MM.1S (cell line): Measurements from ENCODE around the gene LRRK1.

Source experiments
- DNase-seq: peaks from one replicate; pipeline ENCODE4 v3.0.0-alpha.2; 2015
- H2AFZ ChIP-seq: fragments of 300-600 bp; sonication (generic); 2 replicates; pipeline ENCODE4 v1.6.0; 2016; ENCODE audit warnings: antibody characterized with exemption, low read length
- H3F3A ChIP-seq: fragments of 300-600 bp; sonication (generic); 2 replicates; pipeline ENCODE4 v1.6.1; 2016; ENCODE audit warnings: mild to moderate bottlenecking, antibody characterized with exemption, low read length, moderate library complexity, mixed read lengths; ENCODE audit not compliant: insufficient read depth
- H3K27ac ChIP-seq: fragments of 300-600 bp; sonication (generic); 2 replicates; pipeline ENCODE4 v1.5.1; 2016; ENCODE audit warnings: mild to moderate bottlenecking, low read length
- H3K27me3 ChIP-seq: fragments of 300-600 bp; sonication (generic); replicated peaks from 2 replicates; pipeline ENCODE4 v1.6.0; 2016; ENCODE audit warnings: low read length; ENCODE audit not compliant: insufficient read depth
- H3K36me3 ChIP-seq: fragments of 300-600 bp; sonication (generic); replicated peaks from 2 replicates; pipeline ENCODE4 v1.6.1; 2016; ENCODE audit warnings: mild to moderate bottlenecking, low read length, mixed read lengths; ENCODE audit not compliant: insufficient read depth
- H3K4me1 ChIP-seq: fragments of 300-600 bp; sonication (generic); 2 replicates; pipeline ENCODE4 v1.6.1; 2016; ENCODE audit warnings: low read length, mixed read lengths
- H3K4me2 ChIP-seq: fragments of 300-600 bp; sonication (generic); 2 replicates; pipeline ENCODE4 v1.6.0; 2016; ENCODE audit warnings: low read depth, low read length
- H3K4me3 ChIP-seq: fragments of 300-600 bp; sonication (generic); 2 replicates; pipeline ENCODE4 v1.5.1; 2016; ENCODE audit warnings: low read length, mixed read lengths
- H3K79me2 ChIP-seq: fragments of 300-600 bp; sonication (generic); 2 replicates; pipeline ENCODE4 v1.6.1; 2016; ENCODE audit warnings: mixed run types, low read length, mixed read lengths
- H3K9ac ChIP-seq: fragments of 300-600 bp; sonication (generic); 2 replicates; pipeline ENCODE4 v1.6.1; 2016; ENCODE audit warnings: low read length, mixed read lengths
- H3K9me2 ChIP-seq: fragments of 300-600 bp; sonication (generic); replicated peaks from 2 replicates; pipeline ENCODE4 v1.6.1; 2016; ENCODE audit warnings: mild to moderate bottlenecking, low read length, mixed read lengths; ENCODE audit not compliant: insufficient read depth
- H3K9me3 ChIP-seq: fragments of 300-600 bp; sonication (generic); replicated peaks from 2 replicates; pipeline ENCODE4 v1.6.1; 2016; ENCODE audit warnings: mild to moderate bottlenecking, low read length, mixed read lengths; ENCODE audit not compliant: insufficient read depth
- H4K20me1 ChIP-seq: fragments of 300-600 bp; sonication (generic); 2 replicates; pipeline ENCODE4 v1.6.1; 2016; ENCODE audit warnings: mild to moderate bottlenecking, low read length, moderate library complexity, mixed read lengths; ENCODE audit not compliant: insufficient read depth
- EZH2 ChIP-seq: fragments of 300-600 bp; sonication (generic); optimal IDR thresholded peaks from 2 replicates; pipeline ENCODE3; 2017; ENCODE audit warnings: low read depth, mild to moderate bottlenecking, antibody characterized with exemption, low read length, mixed read lengths
- EZH2phosphoT487 ChIP-seq: fragments of 300-600 bp; sonication (generic); IDR thresholded peaks from 2 replicates; pipeline ENCODE4 v1.6.1; 2018; ENCODE audit warnings: antibody characterized with exemption, low read length
- TF ChIP-seq, protein P1 (sequence below): fragments of 300-600 bp; sonication (generic); IDR thresholded peaks from 2 replicates; pipeline ENCODE4 v1.5.1; 2016; ENCODE audit warnings: antibody characterized with exemption, low read length, mixed read lengths

The LRRK1 gene

DNA sequence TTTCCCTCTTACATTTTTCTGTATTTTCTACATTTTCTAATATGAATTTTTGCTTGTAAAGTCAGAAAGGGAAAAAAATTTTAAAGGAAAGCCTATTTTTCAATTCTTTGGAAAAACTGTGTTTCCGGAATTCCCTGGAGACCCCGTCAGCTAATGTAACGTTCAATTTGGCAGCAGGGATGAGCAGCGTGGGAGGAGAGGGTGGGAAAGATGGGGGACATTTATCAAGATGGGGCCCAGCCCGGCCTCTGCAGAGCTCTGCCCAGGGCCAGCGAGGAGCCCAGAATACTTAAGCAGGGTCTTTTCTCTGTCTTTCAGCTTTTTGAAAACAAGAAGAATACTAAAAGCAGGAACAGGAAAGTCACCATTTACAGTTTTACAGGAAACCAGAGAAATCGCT lies 129.0 kb downstream of the LRRK1 start:
- DNase-seq = no peak
- Histone ChIP-seq H3K9me3 (no peaks in the 10 kb centered on the region), H3K4me1 (no peaks in the 10 kb centered on the region), H3K4me2 (no peak overlapping the region), H3K36me3 (no peaks in the 10 kb centered on the region), H3K9ac (no peak overlapping the region), H2AFZ (no peak overlapping the region), H3K4me3 (no peak overlapping the region), H3K27ac (no peak overlapping the region), H4K20me1 (no peaks in the 10 kb centered on the region), H3K9me2 (no peaks in the 10 kb centered on the region), H3F3A (no peaks in the 10 kb centered on the region), H3K79me2 (no peaks in the 10 kb centered on the region), H3K27me3 (no peaks in the 10 kb centered on the region)
- TF ChIP-seq EZH2phosphoT487 (no peak), EZH2 (no peak)
- TF ChIP-seq, protein P1, sequence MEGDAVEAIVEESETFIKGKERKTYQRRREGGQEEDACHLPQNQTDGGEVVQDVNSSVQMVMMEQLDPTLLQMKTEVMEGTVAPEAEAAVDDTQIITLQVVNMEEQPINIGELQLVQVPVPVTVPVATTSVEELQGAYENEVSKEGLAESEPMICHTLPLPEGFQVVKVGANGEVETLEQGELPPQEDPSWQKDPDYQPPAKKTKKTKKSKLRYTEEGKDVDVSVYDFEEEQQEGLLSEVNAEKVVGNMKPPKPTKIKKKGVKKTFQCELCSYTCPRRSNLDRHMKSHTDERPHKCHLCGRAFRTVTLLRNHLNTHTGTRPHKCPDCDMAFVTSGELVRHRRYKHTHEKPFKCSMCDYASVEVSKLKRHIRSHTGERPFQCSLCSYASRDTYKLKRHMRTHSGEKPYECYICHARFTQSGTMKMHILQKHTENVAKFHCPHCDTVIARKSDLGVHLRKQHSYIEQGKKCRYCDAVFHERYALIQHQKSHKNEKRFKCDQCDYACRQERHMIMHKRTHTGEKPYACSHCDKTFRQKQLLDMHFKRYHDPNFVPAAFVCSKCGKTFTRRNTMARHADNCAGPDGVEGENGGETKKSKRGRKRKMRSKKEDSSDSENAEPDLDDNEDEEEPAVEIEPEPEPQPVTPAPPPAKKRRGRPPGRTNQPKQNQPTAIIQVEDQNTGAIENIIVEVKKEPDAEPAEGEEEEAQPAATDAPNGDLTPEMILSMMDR = no peak

DNA sequence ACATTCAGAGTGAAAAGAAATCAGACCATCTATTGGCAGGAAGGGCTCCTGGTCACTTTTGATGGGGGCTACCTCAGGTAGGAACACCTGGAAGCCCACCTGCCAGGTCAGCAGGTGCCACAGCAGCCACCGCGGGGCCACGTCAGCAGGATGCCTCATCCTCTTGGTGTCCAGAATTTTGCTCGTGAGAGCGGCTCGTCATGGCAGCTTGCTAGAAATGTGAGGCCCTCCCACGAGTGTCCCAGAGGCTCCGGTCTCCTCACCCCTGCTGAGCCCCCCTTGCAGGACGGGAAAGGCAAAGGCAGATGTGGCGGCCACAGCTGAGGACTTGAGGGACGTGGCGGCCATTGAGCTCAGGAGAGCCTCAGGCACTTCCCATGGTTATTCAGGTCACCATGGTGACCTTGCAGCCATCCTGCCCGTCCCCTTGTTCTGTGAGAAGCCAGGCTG lies 129.4 kb downstream of the LRRK1 start:
- no peak overlapping the region for H3K4me2 ChIP-seq
- no peaks in the 10 kb centered on the region for H4K20me1 ChIP-seq
- H3K27me3 ChIP-seq = no peaks in the 10 kb centered on the region
- no peak overlapping the region for H2AFZ ChIP-seq
- no peaks in the 10 kb centered on the region for H3K79me2 ChIP-seq
- H3K27ac ChIP-seq = no peak overlapping the region
- no peak overlapping the region for H3K9ac ChIP-seq
- no peaks in the 10 kb centered on the region for H3K9me3 ChIP-seq
- H3F3A ChIP-seq = no peaks in the 10 kb centered on the region
- H3K4me3 ChIP-seq = no peak overlapping the region
- H3K4me1 ChIP-seq = no peaks in the 10 kb centered on the region
- TF ChIP-seq EZH2 (no peak), EZH2phosphoT487 (no peak)
- TF ChIP-seq, protein P1 = no peak
- no peaks in the 10 kb centered on the region for H3K36me3 ChIP-seq
- no peaks in the 10 kb centered on the region for H3K9me2 ChIP-seq
- no peak for DNase-seq

DNA sequence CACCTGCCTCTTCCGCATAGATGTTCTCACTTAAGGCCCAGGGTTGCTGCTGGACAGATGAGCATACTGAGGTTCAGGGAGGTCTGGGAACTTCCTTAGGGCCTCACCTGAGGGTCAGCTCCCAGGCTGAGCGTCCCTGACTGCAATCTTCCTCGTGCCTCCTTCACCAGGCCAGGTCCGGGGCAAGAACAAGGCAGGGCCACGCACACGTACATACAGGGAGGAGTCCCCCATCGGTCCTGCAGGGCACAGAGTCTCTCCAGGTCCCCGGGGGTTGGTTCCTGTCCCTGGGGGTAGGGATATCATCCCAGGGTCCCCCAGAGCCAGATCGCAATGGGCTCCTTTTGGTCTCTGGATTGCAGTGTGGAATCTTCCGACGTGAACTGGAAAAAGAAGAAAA lies 130.1 kb downstream of the LRRK1 start:
- H4K20me1 ChIP-seq = no peaks in the 10 kb centered on the region
- TF ChIP-seq EZH2phosphoT487 = no peak
- TF ChIP-seq, protein P1 = no peak
- no peak for TF ChIP-seq EZH2
- no peak overlapping the region for H3K4me3 ChIP-seq
- H3K79me2 ChIP-seq = no peaks in the 10 kb centered on the region
- H3K4me2 ChIP-seq = no peak overlapping the region
- no peaks in the 10 kb centered on the region for H3K9me2 ChIP-seq
- no peak overlapping the region for H2AFZ ChIP-seq
- H3K9ac ChIP-seq = no peak overlapping the region
- no peak for DNase-seq
- H3K4me1 ChIP-seq = no peaks in the 10 kb centered on the region
- H3F3A ChIP-seq = no peaks in the 10 kb centered on the region
- H3K9me3 ChIP-seq = no peaks in the 10 kb centered on the region
- H3K27ac ChIP-seq = no peak overlapping the region
- no peaks in the 10 kb centered on the region for H3K27me3 ChIP-seq
- no peaks in the 10 kb centered on the region for H3K36me3 ChIP-seq
